ENCODE results near the gene DHRSX.
"Not testable (repeated sequence)": the region's sequence is repeated elsewhere in the genome, so short reads cannot be mapped to it uniquely, and the experiment has no call there.

Gene DHRSX

GRCh38 chrX:2495595-2495994 is 5.2 kb downstream of the DHRSX start:
- no peak for DNase-seq

DNA sequence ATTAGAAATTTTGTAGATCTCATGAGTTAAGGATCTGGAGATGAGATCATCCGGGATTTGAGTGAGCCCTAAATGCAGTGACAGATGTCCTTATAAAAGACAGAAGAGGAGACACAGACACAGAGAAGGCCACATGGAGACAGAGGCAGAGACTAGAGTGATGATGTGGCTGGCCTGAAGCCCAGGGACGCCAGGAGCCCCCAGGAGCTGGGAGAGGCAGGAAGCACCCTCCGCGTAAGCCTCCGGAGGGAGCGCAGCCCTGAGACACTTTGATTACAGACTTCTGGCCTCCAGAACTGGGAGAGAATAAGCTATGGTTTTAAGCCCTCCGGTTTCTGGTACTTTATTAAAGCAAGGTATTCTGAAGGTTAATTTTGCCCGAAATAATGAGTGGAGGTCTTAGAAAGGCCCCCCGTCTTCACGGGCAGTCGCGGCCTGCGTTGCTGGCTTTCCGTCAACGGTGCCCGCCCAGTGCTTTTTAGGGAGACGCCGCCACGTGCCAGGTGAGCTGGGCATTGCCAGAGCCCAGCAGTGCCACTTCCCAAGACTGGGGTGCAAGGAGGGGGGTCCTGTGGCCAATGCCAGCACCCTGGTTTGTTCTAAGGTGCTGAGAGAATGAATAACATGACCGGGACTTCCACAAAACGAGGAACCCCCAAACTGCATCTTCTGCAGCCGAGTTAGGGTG is 8.1 kb downstream of the DHRSX start:
- no peak for DNase-seq

- no peak for DNase-seq
These were observed 10.1 kb downstream of the DHRSX start for GRCh38 chrX:2490634-2491033.

- DNase-seq, result no peak
These were observed 11.0 kb downstream of the DHRSX start for GRCh38 chrX:2489446-2490445.

GRCh38 chrX:2488621-2489285 is 12.0 kb downstream of the DHRSX start:
- no peak for DNase-seq

DNA sequence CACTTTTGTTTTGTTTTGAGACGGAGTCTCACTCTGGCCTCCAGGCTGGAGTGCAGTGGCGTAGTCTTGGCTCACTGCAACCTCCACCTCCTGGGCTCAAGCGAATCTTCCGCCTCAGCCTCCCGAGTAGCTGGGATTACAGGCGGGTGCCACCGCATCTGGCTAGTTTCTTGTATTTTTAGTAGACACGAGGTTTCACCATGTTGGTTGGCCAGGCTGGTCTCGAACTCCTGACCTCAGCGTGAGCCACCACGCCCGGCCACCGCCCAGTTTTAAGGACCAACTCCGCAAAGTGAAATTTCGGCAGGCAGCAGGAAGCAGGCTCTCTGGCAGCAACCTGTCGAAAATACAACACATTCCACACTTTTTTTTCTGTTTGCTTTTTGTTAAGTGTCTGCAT is 13.4 kb downstream of the DHRSX start:
- no peak for DNase-seq

DNA sequence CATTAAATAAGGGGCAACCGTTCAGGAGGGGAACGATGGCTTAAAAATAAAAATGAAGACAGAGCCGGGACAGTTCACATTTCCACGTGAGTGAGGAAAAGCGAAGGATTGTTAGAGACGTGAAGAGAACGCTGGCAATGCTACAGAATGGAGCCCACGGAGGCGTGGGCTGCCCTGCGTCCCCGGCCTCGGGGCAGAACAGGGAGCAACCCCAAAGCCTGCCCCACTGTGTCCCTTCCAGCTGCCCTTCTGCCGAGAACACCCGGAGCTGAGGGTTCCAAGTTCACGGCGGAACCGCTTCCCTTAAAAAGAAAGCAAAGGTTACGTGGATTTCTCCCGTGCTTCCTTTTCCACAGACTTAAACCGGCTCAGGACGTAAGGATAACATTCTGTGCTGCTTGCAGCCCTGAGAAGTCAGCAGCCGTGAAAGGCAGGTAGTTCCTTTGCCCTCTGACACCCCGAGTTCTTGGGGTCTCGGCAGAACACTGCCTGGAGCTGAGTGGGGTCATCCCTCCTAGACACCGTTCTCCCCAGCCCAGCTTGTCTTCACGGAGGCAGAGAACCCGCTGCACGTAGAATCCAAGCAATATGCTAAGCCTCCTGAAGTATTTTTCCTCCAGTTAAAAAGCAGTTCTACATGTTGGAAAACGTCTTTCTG is 14.2 kb downstream of the DHRSX start:
- DNase-seq, result no peak

GRCh38 chrX:2485789-2486345 is 14.9 kb downstream of the DHRSX start:
- DNase-seq, result no peak

DNA sequence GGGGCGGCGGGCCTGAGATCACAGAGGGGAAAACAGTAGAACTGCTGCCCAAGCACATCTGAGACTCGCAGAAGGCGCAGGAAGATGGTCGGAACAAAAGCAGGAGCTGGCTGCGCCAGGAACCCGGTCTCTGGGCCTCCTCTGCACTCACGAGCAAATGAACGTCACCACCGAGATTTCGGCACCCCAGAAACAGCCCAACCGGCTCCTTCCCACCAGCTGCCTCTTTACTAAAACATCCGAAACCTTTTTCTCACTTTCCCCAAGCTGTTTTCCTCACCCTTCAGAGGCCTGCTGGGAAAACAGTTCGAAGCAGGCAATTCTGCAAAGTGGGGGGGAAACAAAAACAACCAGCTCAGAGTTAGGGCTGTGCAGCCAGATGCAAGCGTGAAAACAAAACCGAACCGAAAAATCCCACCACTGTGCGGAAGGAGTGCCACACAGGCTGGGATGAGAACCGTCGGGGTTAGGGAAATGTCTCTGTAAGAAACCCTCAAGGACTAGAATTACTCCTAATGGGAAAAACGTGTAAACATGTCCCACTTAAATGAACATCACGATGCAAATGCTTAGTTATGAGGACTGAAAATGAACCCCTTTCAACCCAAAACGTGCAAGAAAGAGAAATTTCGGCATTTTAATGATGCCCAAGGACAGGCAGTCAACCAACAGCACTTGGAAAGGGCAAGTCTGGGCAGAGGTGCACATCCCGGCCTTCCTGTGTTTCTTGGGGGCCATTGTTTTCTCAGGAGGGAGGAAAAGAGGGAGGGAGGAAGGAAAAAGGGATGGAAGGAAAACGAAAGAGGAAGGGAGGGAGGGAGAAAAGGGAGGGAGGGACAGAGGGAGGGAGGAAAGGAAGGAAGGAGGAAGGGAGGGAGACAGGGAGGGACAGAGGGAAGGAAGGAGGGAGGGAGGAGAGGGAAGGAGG is 15.8 kb downstream of the DHRSX start:
- no peak for DNase-seq

DNA sequence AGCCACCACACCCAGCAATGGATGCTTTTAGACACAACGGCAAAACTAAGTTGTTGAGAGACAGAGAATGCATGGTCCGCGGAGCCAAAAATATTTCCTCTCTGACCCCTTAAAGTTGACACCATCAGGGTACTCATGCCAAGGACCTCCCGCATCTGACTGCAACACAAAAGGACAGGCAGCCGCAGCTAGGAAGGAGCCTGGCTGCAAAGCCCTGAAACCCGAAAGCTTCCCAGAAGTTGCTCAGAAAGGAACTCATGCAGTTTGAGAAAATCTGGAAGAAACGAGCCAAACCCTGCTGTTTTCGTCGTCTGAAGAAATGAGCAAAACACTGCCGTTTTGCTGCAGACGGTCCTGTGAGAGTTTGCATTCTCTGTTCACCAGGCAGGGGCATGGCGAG is 16.5 kb downstream of the DHRSX start:
- no peak for DNase-seq

GRCh38 chrX:2483398-2484060 is 17.2 kb downstream of the DHRSX start:
- no peak for DNase-seq

DNA sequence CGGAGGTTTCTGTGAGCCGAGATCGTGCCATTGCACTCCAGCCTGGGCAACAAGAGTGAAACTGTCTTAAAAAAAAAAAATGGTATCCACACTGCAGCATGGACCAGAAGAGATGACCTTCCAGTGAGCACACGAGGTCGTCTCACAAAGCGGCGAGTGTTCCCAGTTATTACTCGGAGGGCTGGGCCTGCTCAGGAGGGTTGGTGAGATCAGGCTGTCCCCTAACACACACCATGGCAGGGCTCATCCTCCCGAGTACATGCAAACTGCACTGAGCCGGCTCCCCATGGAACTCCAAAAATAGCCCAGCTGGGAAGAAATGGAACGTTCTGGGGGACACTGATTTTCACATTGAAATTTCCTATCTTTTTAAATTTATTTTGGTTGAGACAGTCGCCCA is 19.2 kb downstream of the DHRSX start:
- not testable (repeated sequence) for DNase-seq

DNA sequence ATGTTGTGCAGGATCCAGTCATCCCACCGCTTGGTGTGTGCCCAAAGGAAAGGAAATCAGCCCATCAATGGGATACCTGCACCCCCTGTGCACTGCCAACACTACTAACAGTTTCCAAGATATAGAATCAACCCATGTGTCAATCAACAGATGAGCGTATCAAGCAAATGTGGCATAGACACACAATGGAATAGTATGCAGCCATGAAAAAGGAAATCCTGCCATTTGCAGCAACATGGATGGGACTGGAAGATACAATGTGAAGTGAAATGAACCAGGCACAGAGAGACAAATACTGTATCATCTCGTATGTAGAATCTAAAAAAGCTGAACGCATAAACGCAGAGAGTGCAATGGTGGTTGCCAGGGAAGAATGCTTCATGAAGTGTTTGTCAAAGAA is 20.8 kb downstream of the DHRSX start:
- DNase-seq, result not testable (repeated sequence)

- DNase-seq, result no peak
These were observed 21.4 kb downstream of the DHRSX start for GRCh38 chrX:2479420-2479780.

GRCh38 chrX:2478546-2479419 is 22.0 kb downstream of the DHRSX start:
- no peak for DNase-seq

DNA sequence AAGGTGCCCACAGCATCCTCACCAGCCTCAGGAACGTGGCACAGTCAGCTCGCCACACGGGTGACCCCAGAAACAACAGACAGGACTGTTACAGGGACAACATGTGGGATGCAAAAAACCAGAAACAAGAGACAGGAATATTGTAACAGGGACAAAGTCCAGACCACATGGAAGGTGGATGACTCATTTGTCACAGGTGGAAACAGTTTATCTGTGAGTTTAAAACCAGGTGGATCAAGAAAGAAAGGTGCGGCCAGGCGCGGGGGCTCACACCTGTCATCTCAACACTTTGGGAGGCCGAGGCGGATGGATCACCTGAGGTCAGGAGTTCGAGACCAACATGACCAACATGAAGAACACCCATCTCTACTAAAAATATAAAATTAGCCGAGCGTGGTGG is 23.5 kb downstream of the DHRSX start:
- DNase-seq, result not testable (repeated sequence)

DNA sequence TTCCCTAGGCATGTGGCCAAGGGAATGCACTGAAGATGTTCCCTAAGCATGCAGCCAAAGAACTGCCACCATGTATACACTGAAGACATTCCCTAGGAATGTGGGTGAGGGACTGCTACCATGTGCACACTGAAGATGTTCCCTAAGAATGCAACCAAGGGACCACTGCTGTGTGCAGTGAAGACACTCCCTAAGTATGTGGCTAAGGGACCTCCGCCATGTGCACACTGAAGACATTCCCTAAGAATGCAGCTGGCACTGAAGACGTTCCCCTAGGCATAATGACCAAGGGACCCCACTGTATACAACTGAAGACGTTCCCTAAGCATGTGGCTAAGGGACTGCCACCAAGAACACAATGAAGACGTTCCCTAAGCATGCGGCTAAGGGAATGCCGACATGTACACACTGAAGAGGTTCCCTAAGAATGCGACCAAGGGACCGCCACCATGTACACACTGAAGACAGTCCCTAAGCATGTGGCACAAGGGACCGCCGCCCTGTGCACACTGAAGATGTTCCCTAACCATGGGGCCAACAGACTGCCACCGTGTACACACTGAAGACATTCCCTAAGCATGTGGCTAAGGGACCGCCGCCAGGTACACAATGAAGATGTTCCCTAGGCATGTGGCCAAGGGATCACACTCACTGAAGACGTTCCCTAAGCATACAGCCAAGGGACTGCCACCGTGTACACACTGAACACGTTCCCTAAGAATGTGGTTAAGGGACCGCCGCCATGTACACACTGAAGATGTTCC is 25.6 kb downstream of the DHRSX start:
- no peak for DNase-seq

DNA sequence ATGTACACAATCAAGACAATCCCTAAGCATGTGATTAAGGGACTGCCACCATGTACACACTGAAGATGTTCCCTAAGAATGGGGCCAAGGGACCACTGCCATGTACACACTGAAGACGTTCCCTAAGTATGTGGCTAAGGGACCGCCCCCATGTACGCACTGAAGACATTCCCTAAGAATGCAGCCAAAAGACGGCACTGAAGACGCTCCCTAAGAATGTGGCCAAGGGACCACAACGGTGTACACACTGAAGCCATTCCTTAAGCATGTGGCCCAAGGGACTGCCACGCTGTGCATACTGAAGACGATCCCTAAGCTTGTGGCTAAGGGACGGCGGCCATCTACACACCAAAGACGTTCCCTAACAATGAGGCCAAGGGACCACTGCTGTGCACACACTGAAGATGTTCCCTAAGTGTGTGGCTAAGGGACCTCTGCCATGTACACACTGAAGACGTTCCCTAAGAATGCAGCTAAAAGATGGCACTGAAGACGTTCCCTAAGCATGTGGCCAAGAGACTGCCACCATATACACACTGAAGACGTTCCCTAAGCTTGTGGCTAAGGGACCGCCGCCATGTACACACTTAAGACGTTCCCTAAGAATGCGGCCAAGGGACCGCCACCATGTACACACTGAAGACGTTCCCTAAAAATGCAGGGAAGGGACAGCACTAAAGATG is 26.4 kb downstream of the DHRSX start:
- DNase-seq, result no peak

- DNase-seq, result not testable (repeated sequence)
These were observed 27.7 kb downstream of the DHRSX start for GRCh38 chrX:2473064-2473463.

Measured in NCI-H774 (cell line).